ENCODE data around the gene BAIAP2L1.
"Not testable (repeated sequence)": the region's sequence is repeated elsewhere in the genome, so short reads cannot be mapped to it uniquely, and the experiment has no call there.

BAIAP2L1 gene

DNA sequence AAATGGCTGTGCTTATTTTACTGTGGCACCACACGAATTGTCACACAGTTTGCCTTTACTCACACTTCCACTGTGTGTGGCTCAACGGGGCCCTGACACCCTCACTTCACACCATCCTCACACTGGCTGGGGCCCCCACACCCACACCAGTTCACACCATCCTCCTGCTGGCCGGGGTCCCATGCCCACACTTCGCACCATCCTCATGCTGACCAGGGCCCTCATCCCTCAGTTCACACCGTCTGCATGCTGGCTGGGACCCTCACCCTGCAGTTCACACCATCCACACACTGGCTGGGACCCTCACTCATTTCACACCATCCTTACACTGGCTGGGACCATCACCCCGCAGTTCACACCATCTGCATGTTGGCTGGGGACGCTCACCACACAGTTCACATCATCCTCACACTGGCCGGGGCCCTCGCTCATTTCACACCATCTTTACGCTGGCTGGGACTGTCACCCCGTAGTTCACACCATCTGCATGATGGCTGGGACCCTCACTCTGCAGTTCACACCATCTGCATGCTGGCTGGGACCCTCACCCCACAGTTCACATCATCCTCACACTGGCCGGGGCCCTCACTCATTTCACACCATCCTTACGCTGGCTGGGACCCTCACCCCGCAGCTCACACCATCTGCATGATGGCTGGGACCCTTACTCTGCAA is 83.4 kb downstream of the BAIAP2L1 start:
- DNase-seq, result no peak

DNA sequence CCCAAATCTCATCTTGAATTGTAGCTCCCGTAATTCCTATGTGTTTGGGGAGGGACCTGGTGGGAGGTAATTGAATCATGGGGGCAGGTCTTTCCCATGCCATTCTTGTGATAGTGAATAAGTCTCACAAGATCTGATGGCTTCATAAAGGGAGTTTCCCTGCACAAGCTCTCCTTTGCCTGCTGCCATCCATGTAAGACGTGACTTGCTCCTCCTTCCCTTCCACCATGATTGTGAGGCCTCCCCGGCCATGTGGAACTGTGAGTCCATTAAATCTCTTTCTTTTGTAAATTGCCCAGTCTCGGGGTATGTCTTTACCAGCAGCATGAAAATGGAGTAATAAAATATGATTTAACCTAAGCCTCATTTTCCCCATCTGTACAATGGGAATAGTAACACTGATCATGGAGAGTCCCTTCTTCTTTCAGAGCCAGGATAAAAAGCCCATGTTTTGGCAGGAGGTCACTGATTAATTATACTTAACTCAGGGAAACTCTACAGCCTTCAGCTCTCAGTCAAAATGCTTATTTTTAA is 84.8 kb downstream of the BAIAP2L1 start:
- not testable (repeated sequence) for DNase-seq

DNA sequence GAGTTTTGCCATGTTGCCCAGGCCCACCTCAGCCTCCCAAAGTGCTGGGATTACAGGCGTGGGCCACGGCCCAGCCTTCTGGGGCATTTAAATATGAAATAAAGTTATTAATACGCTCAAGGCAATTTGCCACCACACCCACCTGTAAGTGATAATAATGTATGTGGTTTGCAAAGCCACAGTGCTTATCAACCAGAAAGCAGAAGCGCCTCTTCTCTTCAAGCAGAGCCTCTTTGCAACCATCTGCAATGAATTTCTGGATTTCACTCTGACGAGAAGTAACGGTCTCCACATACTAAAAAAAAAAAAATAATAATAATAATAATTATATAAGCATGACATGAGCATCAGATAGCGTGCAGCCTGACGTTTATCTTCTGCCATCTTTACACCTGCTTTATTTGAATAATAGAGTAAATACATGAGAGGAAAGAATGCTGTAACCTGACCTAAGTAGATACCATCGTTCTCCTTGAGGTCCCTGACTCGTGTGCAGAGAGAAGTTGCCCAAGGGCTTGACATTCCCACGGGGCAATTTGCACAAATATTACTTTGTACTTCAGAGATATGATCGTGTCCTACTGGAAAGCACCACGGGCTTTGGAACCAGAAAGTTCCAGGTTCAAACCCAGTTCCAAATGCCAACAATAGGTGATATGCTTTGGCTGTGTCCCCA is 85.4 kb downstream of the BAIAP2L1 start:
- no peak for DNase-seq

DNA sequence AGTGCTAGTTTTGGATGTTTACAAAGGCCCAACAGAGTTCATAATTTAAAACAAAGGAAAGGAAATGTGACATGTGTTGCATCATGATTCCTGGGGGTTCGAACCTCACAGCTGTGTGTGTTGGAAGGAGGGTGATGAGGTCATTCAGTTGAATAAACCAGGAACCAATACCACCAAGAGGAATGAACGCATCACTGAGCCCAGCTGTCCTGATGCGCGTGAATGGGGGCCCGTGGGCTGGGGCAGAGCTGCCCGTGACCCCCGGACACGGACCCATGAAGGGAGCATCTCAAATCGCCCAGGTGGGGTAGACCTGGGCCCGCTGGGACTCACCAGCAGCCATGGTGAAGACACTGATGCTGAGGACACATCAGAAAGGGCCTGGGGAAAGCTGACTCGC is 86.4 kb downstream of the BAIAP2L1 start:
- no peak for DNase-seq

DNA sequence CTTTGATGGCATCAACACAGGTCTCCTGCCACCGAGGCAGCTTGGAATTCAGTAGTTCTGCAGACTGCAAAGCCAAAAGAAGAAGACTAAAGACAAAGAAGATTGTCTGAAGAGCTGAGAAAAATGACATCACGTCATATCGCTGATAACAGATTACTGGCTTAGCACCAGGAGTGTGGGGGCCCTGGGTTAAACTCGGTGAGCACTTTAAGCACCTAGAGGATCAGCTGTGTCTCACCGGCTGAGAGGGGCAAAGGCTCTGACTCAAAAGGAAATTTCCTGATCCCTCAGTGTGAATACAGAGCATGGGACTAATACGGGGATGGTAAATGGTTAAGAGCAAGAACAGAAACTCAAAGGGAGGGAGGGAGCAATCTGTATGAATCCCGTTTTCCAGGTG is 88.7 kb downstream of the BAIAP2L1 start:
- no peak for DNase-seq

DNA sequence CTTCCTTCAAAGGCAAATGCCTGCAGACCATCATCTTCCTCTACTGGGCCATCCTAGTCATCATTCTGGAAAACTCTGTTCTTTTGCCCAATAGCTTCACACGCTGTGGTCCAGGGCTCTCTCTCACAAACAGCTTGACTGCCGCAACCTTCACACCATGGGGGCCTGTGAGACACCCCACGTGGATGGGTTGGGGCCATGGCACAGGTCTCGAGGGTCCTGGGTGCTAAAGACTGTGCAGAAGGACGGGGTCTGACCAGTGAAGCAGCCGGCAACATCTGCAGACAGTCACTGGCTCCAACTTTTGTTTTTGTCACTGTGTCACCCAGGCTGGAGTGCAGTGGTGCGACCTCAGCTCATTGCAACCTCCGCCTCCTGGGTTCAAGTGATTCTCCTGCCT is 91.3 kb downstream of the BAIAP2L1 start:
- no peak for DNase-seq

DNA sequence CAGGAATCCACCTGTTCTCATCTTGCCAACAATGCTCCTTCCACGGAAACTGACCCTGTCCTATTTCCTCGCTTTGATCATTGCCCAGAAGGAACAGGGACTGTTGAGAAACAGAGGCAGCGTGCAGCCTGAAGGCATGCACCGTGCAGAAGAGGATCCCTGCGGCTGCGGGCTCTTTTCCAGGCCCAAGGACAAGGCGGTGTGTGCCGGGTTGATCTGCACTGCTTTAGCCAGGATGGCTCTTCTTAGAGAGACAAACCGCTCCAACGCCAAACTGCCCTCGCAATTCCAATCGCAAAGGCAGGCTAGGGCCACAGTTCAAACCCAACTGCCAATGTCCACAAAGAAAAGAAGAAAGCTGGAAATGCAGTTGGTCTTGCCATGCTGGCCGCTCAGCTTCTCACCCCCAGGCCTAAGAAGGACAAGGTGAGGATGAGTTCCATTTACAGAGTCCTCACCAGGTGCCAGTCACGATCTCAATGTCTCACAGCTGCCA is 92.9 kb downstream of the BAIAP2L1 start:
- DNase-seq, result no peak

DNA sequence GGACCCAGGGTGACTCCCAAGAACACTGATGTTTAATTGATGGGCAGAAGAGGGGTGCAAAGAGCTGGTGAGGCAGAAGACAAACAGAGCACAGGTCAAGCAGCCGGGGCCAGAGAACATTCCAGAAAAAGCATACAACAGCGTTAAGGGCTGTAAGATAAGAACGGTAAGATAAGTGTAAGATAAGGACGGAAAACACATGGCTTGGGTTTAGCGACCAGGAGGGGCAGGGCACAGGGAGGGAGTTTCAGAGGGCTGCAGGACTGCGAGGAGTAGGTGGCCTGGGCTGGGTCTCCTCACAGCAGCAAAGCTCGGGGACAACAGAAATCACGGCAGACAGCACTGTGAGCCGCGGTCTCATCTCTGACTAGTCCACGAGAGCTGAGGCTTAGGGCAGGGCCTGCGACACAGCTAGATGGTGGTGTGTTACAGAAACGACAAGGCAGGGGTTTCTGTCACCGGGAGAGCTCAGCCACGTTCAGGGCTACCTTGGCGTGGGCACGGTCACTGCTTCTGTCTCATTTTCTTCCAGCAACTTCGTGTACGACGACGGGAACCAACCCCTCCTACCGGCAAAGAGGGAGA is 94.8 kb downstream of the BAIAP2L1 start:
- DNase-seq, result no peak

DNA sequence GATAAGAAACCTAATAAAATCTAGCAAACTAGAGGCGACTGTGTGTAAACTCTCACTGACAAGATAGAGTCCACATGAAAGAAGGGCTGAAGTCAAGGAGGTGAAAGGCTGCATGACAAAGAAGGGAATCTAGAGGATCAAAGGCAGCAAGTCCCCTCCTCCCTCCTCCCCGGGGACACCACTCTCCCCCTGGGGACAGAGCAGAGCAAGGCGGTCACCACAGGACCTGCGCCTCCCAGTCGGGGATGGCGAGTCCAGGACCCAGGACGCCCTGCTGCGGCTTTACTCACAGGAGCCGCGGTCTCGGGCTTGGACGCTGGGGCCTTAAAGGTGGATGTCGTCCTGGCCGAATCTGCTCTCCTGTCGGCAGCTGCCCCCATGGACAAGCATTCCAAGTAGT is 97.0 kb downstream of the BAIAP2L1 start:
- no peak for DNase-seq

DNA sequence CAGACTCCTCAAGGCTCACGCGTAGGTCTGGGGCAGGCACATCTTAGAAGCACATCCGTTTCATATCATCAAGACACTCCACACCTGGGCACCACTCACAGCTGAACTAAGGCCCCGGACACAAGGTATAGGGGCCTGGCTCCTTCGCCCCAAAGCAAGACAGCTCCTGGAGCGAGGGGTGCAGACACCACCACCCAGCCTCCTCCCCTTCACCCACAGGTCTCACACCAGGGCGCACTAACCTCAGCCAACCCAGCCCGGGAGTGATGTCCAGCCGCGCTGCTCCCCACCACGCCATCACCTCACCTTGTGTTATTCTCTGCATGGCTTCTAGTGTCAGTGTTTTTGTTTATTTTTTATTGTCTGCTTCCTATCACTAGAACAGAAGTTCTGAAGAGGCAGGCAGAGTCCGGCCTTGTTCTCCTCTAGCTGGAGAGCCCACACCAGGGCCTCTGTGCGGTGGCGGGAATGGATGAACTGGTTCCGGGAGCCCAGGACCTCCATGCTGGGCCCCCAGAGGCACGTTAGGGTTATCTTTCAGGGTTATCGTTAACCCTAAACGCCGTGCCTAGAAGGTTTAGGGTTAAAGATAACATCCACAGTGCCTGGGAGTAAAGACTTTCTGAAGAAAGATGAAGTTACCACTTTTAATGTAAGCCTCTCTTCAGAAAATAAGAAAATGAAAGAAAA is 97.6 kb downstream of the BAIAP2L1 start:
- no peak for DNase-seq

DNA sequence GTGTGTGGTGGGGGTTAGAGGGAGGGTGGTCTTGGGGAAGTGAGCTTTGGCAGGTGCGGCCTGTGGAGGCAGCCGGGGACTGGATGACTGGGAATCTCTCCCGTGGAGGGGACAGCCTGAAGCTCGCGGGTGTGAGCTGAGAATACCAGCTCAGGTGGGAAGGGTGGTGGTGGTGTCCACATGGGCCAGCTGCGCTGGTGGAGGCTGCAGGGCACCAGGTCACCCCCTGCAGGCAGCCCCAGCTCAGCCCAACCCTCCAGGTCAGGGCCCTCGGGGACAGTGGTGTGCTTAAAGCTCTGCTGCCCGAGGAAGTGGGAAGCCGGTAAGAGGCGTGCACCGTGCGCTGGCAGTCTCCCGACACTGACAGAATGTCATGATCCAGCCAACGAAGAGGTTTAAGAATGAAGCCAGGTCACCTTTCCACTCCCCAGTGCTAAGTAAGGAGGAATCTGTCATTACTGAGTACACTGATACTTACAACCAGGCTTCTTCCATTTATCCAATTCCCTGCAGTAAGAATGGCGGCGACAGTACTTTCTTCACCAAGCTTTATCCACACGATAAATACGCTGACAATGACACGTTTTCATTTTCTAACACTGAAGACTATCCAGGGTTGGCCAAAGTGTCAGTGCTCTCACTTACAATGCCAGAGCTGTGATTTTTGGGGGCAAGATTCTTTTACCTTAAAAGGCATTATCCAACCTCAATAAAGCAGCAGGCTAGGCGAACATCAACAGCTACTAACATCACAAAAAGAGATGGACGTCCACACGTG is 99.0 kb downstream of the BAIAP2L1 start:
- no peak for DNase-seq

DNA sequence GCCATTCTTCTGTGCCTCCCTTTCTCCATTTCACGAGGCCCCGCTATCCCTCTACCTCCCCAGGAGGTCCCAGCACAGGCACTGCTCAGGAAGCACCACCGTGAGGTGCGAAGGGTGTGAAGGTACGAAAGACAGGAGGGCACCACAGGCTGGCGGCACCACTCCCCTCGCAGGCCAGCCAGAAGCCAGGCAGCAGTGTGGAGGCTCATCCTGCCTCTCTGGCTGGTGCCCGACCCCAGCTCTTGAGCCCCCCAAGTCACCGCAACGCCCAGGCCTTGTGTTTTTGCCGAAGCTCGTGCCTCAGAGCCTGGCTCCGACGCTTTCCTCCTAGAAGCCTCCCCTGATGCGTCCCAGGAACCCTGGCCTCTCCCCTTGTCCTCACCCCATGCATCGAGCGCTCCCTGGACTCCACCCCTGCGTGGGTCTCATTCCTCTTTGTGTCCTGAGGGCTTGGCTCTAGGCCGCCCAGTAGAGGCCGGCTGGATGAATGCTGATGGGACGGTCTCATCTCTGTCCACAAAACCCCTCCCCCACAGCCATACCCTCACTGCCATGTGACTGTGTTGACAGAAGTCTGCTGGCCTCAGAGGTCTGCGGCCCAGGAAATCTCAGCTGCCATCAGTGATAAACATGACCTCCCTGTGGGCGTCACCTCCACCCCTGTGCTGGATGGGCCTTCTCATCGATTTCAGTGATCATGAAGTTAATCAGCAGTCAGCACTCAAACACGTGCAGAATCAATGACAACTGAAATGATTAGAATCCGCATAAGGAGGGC is 100.1 kb downstream of the BAIAP2L1 start:
- DNase-seq, result no peak

DNA sequence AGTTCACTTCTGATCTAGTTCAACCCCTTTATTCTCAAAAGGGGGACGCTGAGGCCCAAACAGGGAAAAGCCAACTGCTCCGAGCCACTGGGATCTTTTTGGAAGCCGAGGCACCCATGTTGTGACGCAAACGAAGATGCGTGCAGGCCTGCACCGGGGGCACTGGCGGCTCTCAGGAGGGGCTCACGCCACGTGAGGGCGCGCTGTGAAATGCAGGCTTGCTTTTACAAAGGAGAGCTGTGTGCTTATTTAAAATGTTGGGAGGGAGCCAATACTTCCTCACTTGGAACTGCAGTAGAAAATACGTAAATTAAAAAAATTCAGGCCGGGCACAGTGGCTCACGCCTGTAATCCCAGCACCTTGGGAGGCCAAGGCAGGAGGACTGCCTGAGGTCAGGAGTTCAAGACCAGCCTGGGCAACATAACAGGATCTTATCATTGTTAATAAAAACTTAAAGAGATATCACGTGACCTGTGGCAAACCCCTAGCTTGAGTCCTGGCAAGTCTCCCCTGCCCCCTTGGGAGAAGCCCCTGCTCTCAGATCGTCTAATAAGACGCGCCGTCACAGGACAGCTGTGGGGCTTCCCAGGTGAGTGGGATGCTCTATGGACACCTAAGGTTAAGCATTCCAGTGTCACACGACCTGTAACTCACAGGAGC is 103.1 kb downstream of the BAIAP2L1 start:
- no peak for DNase-seq

DNA sequence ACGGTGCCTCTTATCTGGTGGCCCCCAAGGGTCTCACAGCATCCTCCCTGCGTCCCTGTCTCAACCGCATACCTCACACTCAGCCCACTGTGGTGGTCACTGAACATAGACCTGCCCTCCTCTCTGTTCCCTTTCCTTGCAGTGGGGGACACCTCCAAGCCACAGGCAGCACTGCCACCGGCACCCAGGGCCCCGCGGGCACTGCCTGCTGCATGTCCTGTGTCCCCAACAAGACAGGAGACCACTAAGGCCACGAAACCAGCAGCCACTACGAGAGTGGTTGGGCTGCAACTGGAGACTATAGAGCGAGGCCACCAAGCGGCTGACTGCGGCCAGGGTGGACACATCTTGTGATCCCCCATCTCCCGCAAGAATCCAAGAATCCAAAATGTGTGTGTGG is 104.1 kb downstream of the BAIAP2L1 start:
- DNase-seq, result no peak

DNA sequence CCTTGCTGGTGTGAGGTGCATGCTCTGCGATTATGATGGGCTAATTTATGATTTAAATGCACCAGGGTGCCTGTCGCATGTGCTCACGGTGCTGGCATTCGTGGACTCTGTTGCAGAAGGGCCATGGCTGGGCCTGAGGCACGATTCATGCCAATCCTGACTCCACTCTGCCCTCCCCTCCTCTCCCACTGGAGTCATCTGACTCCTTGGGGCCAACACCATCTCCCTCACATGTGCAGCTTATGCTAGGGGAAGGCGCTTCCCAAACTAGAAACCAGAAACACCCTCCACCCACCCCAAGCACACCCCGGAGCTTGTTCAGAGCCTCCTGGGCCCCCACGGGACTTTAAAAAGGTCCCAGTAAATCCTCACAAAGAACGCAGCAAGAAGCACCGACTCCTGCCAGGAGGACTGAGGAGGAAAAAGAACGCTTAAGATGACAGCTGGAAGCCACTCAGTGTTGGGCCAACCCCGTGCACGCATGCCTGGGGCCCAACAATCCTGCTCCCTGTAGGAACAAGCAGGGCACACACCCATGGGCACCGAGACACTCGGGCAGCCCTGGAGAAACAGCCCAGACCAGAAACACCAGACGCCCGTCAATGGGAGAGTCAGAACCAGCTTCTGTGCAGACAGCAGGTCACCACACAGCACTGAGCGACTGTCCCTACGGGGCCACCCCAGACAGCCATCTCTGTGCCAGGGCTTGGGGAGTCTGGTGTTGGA is 105.3 kb downstream of the BAIAP2L1 start:
- DNase-seq, result no peak

DNA sequence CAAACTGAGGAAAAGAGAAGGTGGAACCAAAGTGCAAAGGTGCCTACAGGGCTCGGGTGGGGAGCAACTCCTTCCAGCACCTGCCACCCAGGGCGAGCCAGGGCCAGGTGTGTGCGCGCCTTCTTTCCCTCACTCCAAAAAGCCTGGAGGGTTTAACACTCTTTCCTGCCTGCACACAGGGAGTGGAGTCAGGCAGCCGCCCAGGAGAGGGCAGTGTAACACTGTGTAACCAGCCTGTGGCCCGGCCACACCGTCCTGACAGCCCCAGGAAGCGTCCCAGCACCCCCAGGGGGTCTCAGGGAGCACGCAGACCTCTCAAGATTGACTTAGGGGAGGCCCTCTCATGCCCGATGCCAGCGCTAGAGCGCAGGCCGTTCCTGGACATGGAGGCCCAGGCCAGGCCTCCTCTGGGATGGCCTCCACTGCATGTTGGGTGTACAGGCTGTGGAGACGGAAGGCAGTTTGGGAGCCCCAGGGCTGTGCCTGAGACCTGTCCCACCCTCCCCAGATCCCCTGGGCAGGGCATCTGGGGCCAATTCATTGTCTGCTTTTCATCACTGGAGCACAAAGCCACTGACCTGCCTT is 106.0 kb downstream of the BAIAP2L1 start:
- no peak for DNase-seq

DNA sequence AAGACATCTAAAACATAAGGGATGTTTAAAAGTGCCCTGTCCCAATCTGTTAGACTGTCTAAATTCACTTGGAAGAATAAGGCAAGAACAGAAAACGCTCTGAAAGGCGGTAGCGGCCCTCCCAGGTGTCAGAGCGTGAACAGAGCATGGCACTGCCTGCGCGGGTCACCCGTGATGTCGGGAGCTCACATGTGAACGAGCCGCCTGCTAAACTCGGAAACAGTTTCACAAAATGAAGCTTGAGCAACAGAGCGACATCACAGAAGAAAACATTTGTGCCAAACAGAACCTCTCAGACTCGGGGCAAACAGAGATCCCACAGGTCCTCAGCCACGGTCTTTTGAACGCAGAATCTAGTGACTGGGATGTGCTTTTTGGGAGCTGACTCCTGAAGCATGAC is 106.6 kb downstream of the BAIAP2L1 start:
- DNase-seq, result no peak

DNA sequence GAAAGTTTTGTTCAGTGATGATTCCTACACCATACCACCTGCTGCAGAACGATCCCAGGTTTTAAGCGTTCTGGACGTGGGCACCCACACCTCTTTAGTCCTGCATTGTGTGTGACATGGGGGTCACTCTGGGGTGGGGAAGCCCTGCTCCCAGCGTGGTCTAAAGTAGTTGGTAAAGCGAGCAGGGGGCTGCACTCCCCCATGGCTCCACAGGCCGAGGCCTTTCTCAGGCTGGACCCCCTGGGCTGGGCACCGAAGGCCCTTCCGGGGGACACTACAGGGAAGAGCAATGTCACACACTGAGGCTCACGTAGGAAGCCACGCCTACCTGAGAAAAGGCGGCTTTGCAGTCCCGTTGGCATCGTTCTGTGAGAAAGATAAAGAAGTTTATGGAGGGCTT is 107.1 kb downstream of the BAIAP2L1 start:
- no peak for DNase-seq

DNA sequence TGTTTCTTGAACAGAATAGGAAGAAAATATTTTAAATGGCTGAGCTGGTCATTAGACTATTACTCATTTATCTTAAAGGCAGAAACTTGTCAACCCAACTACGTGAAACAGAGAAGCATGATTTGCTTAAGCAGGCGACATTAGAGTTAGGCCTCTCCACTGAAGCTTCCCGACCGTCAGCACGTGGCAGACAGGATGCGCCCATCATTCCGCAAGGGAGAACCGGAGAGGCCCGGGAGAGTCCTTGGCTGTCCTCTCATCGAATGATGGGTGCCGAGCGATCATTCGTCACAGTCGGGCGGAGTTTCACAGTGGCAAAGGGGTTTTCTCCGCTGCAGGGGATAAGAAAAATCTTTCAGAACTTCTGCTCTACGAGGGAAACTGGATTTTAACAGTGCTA is 107.6 kb downstream of the BAIAP2L1 start:
- no peak for DNase-seq

DNA sequence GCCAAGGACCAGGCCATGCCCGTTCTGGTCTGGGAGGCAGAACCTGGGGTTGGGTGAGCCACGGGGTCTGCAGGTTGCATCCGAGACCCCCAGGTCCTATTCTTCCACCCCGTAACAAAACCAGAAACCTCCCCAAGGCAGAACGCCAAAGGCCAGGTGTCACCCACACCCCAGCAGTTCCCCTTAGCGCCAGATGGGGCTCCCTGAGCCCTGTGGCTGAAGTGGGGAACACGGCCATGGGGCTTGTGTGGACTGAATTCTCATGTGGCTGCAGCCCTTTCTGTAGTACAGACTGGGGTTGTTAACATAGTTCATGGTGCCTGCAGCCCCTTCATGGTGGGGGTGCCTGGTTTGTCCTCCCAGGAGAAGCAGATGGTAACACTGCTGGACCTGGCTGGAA is 109.2 kb downstream of the BAIAP2L1 start:
- DNase-seq, result no peak

All from activated CD4-positive, alpha-beta T cell treated with anti-CD3 and anti-CD28 coated beads for 1 hour (primary cell).